SU-DHL-6 (cell line): ENCODE data around the gene EPB41L3.
"Not testable (repeated sequence)": the region's sequence is repeated elsewhere in the genome, so short reads cannot be mapped to it uniquely, and the experiment has no call there.

Source experiments
- H2AFZ ChIP-seq: fragments of 200-600 bp; sonication (generic); 2 replicates; pipeline ENCODE4 v1.6.1; 2014; ENCODE audit warnings: low read depth, mild to moderate bottlenecking, moderate library complexity, mixed read lengths, antibody characterized with exemption, low read length; ENCODE audit not compliant: severe bottlenecking
- H3F3A ChIP-seq: fragments of 200-600 bp; shearing (Covaris generic); 2 replicates; pipeline ENCODE4 v1.6.0; 2016; ENCODE audit warnings: antibody characterized with exemption, mild to moderate bottlenecking; ENCODE audit not compliant: insufficient read depth
- H3K27ac ChIP-seq: fragments of 200-600 bp; sonication (generic); 2 replicates; pipeline ENCODE4 v1.5.1; 2016; ENCODE audit warnings: low read depth, mild to moderate bottlenecking, low read length, moderate library complexity, mixed read lengths
- H3K27me3 ChIP-seq: fragments of 200-600 bp; sonication (generic), shearing (Covaris generic); 2 replicates; pipeline ENCODE4 v1.6.0; 2014; ENCODE audit warnings: mild to moderate bottlenecking, low read length
- H3K36me3 ChIP-seq: fragments of 200-600 bp; sonication (generic); 2 replicates; pipeline ENCODE4 v1.6.1; 2014; ENCODE audit warnings: mild to moderate bottlenecking, low read length, mixed read lengths
- H3K4me2 ChIP-seq: fragments of 300-600, 200-600 bp; shearing (Covaris generic), sonication (generic); 2 replicates; pipeline ENCODE4 v1.6.0; 2014; ENCODE audit warnings: low read length, low read depth, mild to moderate bottlenecking; ENCODE audit not compliant: poor library complexity, severe bottlenecking
- H3K4me3 ChIP-seq: fragments of 200-600 bp; sonication (generic); 2 replicates; pipeline ENCODE4 v1.5.1; 2014; ENCODE audit warnings: antibody characterized with exemption, low read length, mild to moderate bottlenecking, mixed read lengths; ENCODE audit not compliant: insufficient read depth, poor library complexity, severe bottlenecking
- H3K79me2 ChIP-seq: fragments of 200-600 bp; sonication (generic); 2 replicates; pipeline ENCODE4 v1.6.1; 2014; ENCODE audit warnings: mild to moderate bottlenecking, low read length, moderate library complexity; ENCODE audit not compliant: insufficient read depth
- H3K9ac ChIP-seq: fragments of 200-600 bp; sonication (generic); 2 replicates; pipeline ENCODE4 v1.7.0; 2014; ENCODE audit warnings: mild to moderate bottlenecking, low read length
- H3K9me2 ChIP-seq: fragments of 200-600 bp; sonication (generic); replicated peaks from 2 replicates; pipeline ENCODE4 v1.6.1; 2014; ENCODE audit warnings: low read length; ENCODE audit not compliant: insufficient read depth
- H3K9me3 ChIP-seq: fragments of 200-600 bp; sonication (generic); 2 replicates; pipeline ENCODE4 v1.6.1; 2014; ENCODE audit warnings: low read length, mixed read lengths; ENCODE audit not compliant: insufficient read depth
- H4K20me1 ChIP-seq: fragments of 200-600 bp; sonication (generic); 2 replicates; pipeline ENCODE4 v1.6.1; 2014; ENCODE audit warnings: low read depth, mild to moderate bottlenecking, antibody characterized with exemption, low read length, moderate library complexity, mixed read lengths
- CTCF ChIP-seq: fragments of 200-600 bp; sonication (generic); IDR thresholded peaks from one replicate; pipeline ENCODE4 v1.5.1; 2017; ENCODE audit warnings: antibody characterized with exemption, mild to moderate bottlenecking, low read length, moderate library complexity; ENCODE audit not compliant: insufficient read depth, poor library complexity, severe bottlenecking
- EZH2phosphoT487 ChIP-seq: fragments of 200-600 bp; sonication (generic), shearing (Covaris generic); conservative IDR thresholded peaks from 2 replicates; pipeline ENCODE4 v1.6.1; 2018; ENCODE audit warnings: mild to moderate bottlenecking, antibody characterized with exemption, low read length, moderate library complexity, mixed read lengths

Gene EPB41L3

GRCh38 chr18:5574843-5575242 is 31.0 kb upstream of the EPB41L3 start:
- Histone ChIP-seq H3K4me3 (no peak overlapping the region), H3F3A (no peaks in the 10 kb centered on the region), H3K27ac (no peak overlapping the region), H3K79me2 (no peaks in the 10 kb centered on the region), H3K9me2 (no peaks in the 10 kb centered on the region), H3K27me3 (no peaks in the 10 kb centered on the region), H3K36me3 (no peaks in the 10 kb centered on the region), H3K9me3 (no peaks in the 10 kb centered on the region), H2AFZ (no peak overlapping the region), H3K9ac (no peak overlapping the region), H4K20me1 (no peaks in the 10 kb centered on the region), H3K4me2 (no peak overlapping the region)
- TF ChIP-seq EZH2phosphoT487 (no peak), CTCF (no peak)

GRCh38 chr18:5571666-5572065 is 27.9 kb upstream of the EPB41L3 start:
- H3K27ac ChIP-seq: no peak overlapping the region
- TF ChIP-seq CTCF (no peak), EZH2phosphoT487 (no peak)
- H3K9me2 ChIP-seq: no peaks in the 10 kb centered on the region
- no peak overlapping the region for H3K4me3 ChIP-seq
- H3K4me2 ChIP-seq: no peak overlapping the region
- no peaks in the 10 kb centered on the region for H3K36me3 ChIP-seq
- no peaks in the 10 kb centered on the region for H4K20me1 ChIP-seq
- no peaks in the 10 kb centered on the region for H3F3A ChIP-seq
- no peaks in the 10 kb centered on the region for H3K79me2 ChIP-seq
- H2AFZ ChIP-seq: no peak overlapping the region
- H3K9me3 ChIP-seq: no peaks in the 10 kb centered on the region
- H3K9ac ChIP-seq: no peak overlapping the region
- H3K27me3 ChIP-seq: no peaks in the 10 kb centered on the region

GRCh38 chr18:5570613-5571012 is 26.8 kb upstream of the EPB41L3 start:
- H3F3A ChIP-seq, H3K79me2 ChIP-seq, H3K36me3 ChIP-seq, H3K9me3 ChIP-seq, H3K27ac ChIP-seq, H2AFZ ChIP-seq, H3K9ac ChIP-seq, H3K9me2 ChIP-seq, H3K4me2 ChIP-seq, H4K20me1 ChIP-seq, H3K4me3 ChIP-seq, H3K27me3 ChIP-seq: not testable (repeated sequence)

GRCh38 chr18:5568416-5568815 is 24.6 kb upstream of the EPB41L3 start:
- Histone ChIP-seq H3K27me3 (no peaks in the 10 kb centered on the region), H3K4me3 (no peak overlapping the region), H3K9me2 (no peaks in the 10 kb centered on the region), H3K79me2 (no peaks in the 10 kb centered on the region), H4K20me1 (no peaks in the 10 kb centered on the region), H3F3A (no peaks in the 10 kb centered on the region), H3K36me3 (no peaks in the 10 kb centered on the region), H2AFZ (no peak overlapping the region), H3K4me2 (no peak overlapping the region), H3K27ac (no peak overlapping the region), H3K9ac (no peak overlapping the region), H3K9me3 (no peaks in the 10 kb centered on the region)
- TF ChIP-seq CTCF (no peak), EZH2phosphoT487 (no peak)
